WTC11 (cell line): ENCODE data around the gene USP49. TPM values are rescaled to one million over a fixed set of nuclear protein-coding genes. Genes with fewer than 3 reads are reported as not detected.

ENCODE experiments used
- ATAC-seq: fragments of 200-7000 bp; cut with Tn5 transposase; 2 replicates; pipeline ENCODE4 v1.10.0; 2021; ENCODE audit warnings: mild to moderate bottlenecking, moderate library complexity
- CTCF ChIA-PET: fragments of 300-600 bp; sonication (Branson Sonifier 250); formaldehyde crosslinking; loops from one replicate; lab custom pipeline; 2021; ENCODE audit warnings: antibody characterized with exemption; lab: Charles Lee
- POLR2A ChIA-PET: fragments of 350-600 bp; sonication (Branson Sonifier 250); formaldehyde crosslinking; loops from one replicate; lab custom pipeline; 2021; ENCODE audit warnings: antibody characterized with exemption; lab: Charles Lee
- DNase-seq: peaks from one replicate; pipeline ENCODE4 v3.0.0; 2021; ENCODE audit warnings: low spot score
- H3K27ac Mint-ChIP-seq: 2 replicates; pipeline ENCODE4 v1.8.0; 2021; ENCODE audit warnings: mixed read lengths
- H3K27me3 Mint-ChIP-seq: 2 replicates; pipeline ENCODE4 v1.8.0; 2021; ENCODE audit warnings: low read depth, mild to moderate bottlenecking, moderate library complexity, mixed read lengths
- H3K36me3 Mint-ChIP-seq: 2 replicates; pipeline ENCODE4 v1.8.0; 2021; ENCODE audit warnings: mixed read lengths
- H3K4me1 Mint-ChIP-seq: 2 replicates; pipeline ENCODE4 v1.8.0; 2022; ENCODE audit warnings: mixed read lengths
- H3K4me3 Mint-ChIP-seq: 2 replicates; pipeline ENCODE4 v1.8.0; 2021; ENCODE audit warnings: mild to moderate bottlenecking, moderate library complexity, mixed read lengths
- H3K9me3 Mint-ChIP-seq: 2 replicates; pipeline ENCODE4 v1.8.0; 2021; ENCODE audit warnings: mixed read lengths
- AFF4 ChIP-seq: sonication (generic); formaldehyde crosslinking; IDR thresholded peaks from 2 replicates; pipeline ENCODE4 v1.8.1; 2023; ENCODE audit warnings: mild to moderate bottlenecking, missing genetic modification reagents, borderline replicate concordance
- ATF3 ChIP-seq: sonication (generic); formaldehyde crosslinking; conservative IDR thresholded peaks from 2 replicates; pipeline ENCODE4 v1.8.1; 2022; ENCODE audit warnings: mild to moderate bottlenecking, missing genetic modification reagents
- ATF6 ChIP-seq: sonication (generic); formaldehyde crosslinking; IDR thresholded peaks from 2 replicates; pipeline ENCODE4 v1.8.1; 2023; ENCODE audit warnings: mild to moderate bottlenecking, missing genetic modification reagents
- CBFB ChIP-seq: sonication (generic); formaldehyde crosslinking; IDR thresholded peaks from 2 replicates; pipeline ENCODE4 v1.8.1; 2022; ENCODE audit warnings: mild to moderate bottlenecking, low read depth, missing genetic modification reagents
- CDX4 ChIP-seq: fragments of 250-450 bp; sonication (Bioruptor Pico); IDR thresholded peaks from 2 replicates; pipeline ENCODE4 v1.9.0; 2021; ENCODE audit warnings: moderate library complexity, mild to moderate bottlenecking, inconsistent platforms, borderline replicate concordance
- E2F5 ChIP-seq: sonication (generic); formaldehyde crosslinking; IDR thresholded peaks from 2 replicates; pipeline ENCODE4 v1.8.1; 2022; ENCODE audit warnings: mild to moderate bottlenecking, moderate library complexity, missing genetic modification reagents
- EMX1 ChIP-seq: fragments of 250-450 bp; sonication (Bioruptor Pico); IDR thresholded peaks from 2 replicates; pipeline ENCODE4 v1.8.0; 2021; ENCODE audit warnings: mild to moderate bottlenecking
- ERG ChIP-seq: fragments of 250-450 bp; sonication (Bioruptor Pico); IDR thresholded peaks from 2 replicates; pipeline ENCODE4 v1.8.0; 2021; ENCODE audit warnings: mild to moderate bottlenecking
- FOXJ3 ChIP-seq: sonication (generic); formaldehyde crosslinking; IDR thresholded peaks from 2 replicates; pipeline ENCODE4 v1.9.0; 2021; ENCODE audit warnings: missing genetic modification reagents, mild to moderate bottlenecking, borderline replicate concordance
- JUN ChIP-seq: sonication (generic); formaldehyde crosslinking; IDR thresholded peaks from 2 replicates; pipeline ENCODE4 v1.8.0; 2023; ENCODE audit warnings: mild to moderate bottlenecking, missing genetic modification reagents
- NFE2L1 ChIP-seq: sonication (generic); formaldehyde crosslinking; IDR thresholded peaks from 2 replicates; pipeline ENCODE4 v1.8.1; 2023; ENCODE audit warnings: missing genetic modification reagents
- NR1H2 ChIP-seq: sonication (generic); formaldehyde crosslinking; IDR thresholded peaks from 2 replicates; pipeline ENCODE4 v1.9.0; 2021; ENCODE audit warnings: mild to moderate bottlenecking, moderate library complexity, missing genetic modification reagents
- PRRX2 ChIP-seq: fragments of 250-450 bp; sonication (Bioruptor Pico); IDR thresholded peaks from 2 replicates; pipeline ENCODE4 v1.8.0; 2021; ENCODE audit warnings: mild to moderate bottlenecking
- RORB ChIP-seq: fragments of 250-450 bp; sonication (Bioruptor Pico); IDR thresholded peaks from 2 replicates; pipeline ENCODE4 v1.9.0; 2021; ENCODE audit warnings: mild to moderate bottlenecking
- SMAD4 ChIP-seq: sonication (generic); formaldehyde crosslinking; IDR thresholded peaks from 2 replicates; pipeline ENCODE4 v1.8.0; 2022; ENCODE audit warnings: mild to moderate bottlenecking, missing genetic modification reagents
- TCF7 ChIP-seq: sonication (generic); formaldehyde crosslinking; IDR thresholded peaks from 2 replicates; pipeline ENCODE4 v1.8.0; 2022; ENCODE audit warnings: mild to moderate bottlenecking, low read depth, missing genetic modification reagents, moderate library complexity
- TEAD4 ChIP-seq: sonication (generic); formaldehyde crosslinking; IDR thresholded peaks from 2 replicates; pipeline ENCODE4 v1.8.0; 2022; ENCODE audit warnings: mild to moderate bottlenecking, missing genetic modification reagents
- ZMAT4 ChIP-seq: fragments of 250-450 bp; sonication (Bioruptor Pico); IDR thresholded peaks from 2 replicates; pipeline ENCODE4 v1.9.0; 2021; ENCODE audit warnings: mild to moderate bottlenecking
- ZNF138 ChIP-seq: sonication (generic); formaldehyde crosslinking; conservative IDR thresholded peaks from 2 replicates; pipeline ENCODE4 v1.8.1; 2022; ENCODE audit warnings: mild to moderate bottlenecking, moderate library complexity, missing genetic modification reagents
- ZNF232 ChIP-seq: sonication (generic); formaldehyde crosslinking; IDR thresholded peaks from 2 replicates; pipeline ENCODE4 v1.8.0; 2022; ENCODE audit warnings: mild to moderate bottlenecking, missing genetic modification reagents
- ZNF317 ChIP-seq: sonication (generic); formaldehyde crosslinking; IDR thresholded peaks from 2 replicates; pipeline ENCODE4 v1.8.1; 2023; ENCODE audit warnings: low read depth, mild to moderate bottlenecking, moderate library complexity, missing genetic modification reagents, borderline replicate concordance
- ZNF416 ChIP-seq: fragments of 250-450 bp; sonication (Bioruptor Pico); IDR thresholded peaks from 2 replicates; pipeline ENCODE4 v1.9.0; 2021; ENCODE audit warnings: mild to moderate bottlenecking, inconsistent platforms
- ZNF512 ChIP-seq: sonication (generic); formaldehyde crosslinking; IDR thresholded peaks from 2 replicates; pipeline ENCODE4 v1.8.1; 2022; ENCODE audit warnings: missing genetic modification reagents, borderline replicate concordance
- total RNA-seq: library from RNA; stranded (reverse); gene quantifications from 3 replicates; pipeline ENCODE4 v1.2.3, GENCODE V29; 2021

The USP49 gene
- total RNA-seq, 1 experiment from 2014 or later, result 18.4 TPM

- TF ChIP-seq AFF4 (CRISPR knock-in tag) (no peak), JUN (no peak), RORB (CRISPR knock-in tag) (no peak), NFE2L1 (CRISPR knock-in tag) (no peak), E2F5 (CRISPR knock-in tag) (no peak), CDX4 (CRISPR knock-in tag) (no peak), ATF6 (CRISPR knock-in tag) (no peak), FOXJ3 (CRISPR knock-in tag) (no peak), ZNF317 (CRISPR knock-in tag) (no peak), ZNF512 (no peak), ERG (CRISPR knock-in tag) (no peak), EMX1 (CRISPR knock-in tag) (no peak)
These were observed 137.1 kb downstream of the USP49 start (continued) for GRCh38 chr6:41757931-41758640.

- peaks cover 6% of the 10 kb centered on the region for H3K4me1 Mint-ChIP-seq
- DNase-seq (no peak), ATAC-seq (no peak)
- no peaks in the 10 kb centered on the region for H3K9me3 Mint-ChIP-seq
- CTCF ChIA-PET, result interaction anchor here (1.5 kb wide), 1 partner anchor 22 kb away, joined by 4 read pairs; the partner anchor contains the start of gene TFEB
- H3K4me3 Mint-ChIP-seq, result no peak overlapping the region
- POLR2A ChIA-PET, result no interaction called here
- H3K27me3 Mint-ChIP-seq, result peaks cover 3% of the 10 kb centered on the region; the same call in 1 of the 2 replicates
- no peak overlapping the region for H3K27ac Mint-ChIP-seq
- no peaks in the 10 kb centered on the region for H3K36me3 Mint-ChIP-seq
- TF ChIP-seq ZNF416 (CRISPR knock-in tag) (no peak), TCF7 (no peak), SMAD4 (no peak), ZMAT4 (CRISPR knock-in tag) (no peak), ATF3 (CRISPR knock-in tag) (no peak), ZNF232 (CRISPR knock-in tag) (no peak), NR1H2 (CRISPR knock-in tag) (no peak), TEAD4 (CRISPR knock-in tag) (no peak), CBFB (CRISPR knock-in tag) (no peak), PRRX2 (CRISPR knock-in tag) (no peak), ZNF138 (CRISPR knock-in tag) (no peak)
These were observed 137.9 kb downstream of the USP49 start for GRCh38 chr6:41757271-41757670.
